Bronchial epithelial cell (primary cell): ENCODE measurements around the gene SH2D5. TPM values are rescaled to one million over a fixed set of nuclear protein-coding genes. Genes with fewer than 3 reads are reported as not detected.

ENCODE experiments used
- DNase-seq: peaks from one replicate; pipeline ENCODE4 v3.0.0-alpha.2; 2010; ENCODE audit warnings: low read depth
- FAIRE-seq: peaks from 2 replicates; lab custom pipeline; 2011; peaks lifted over from hg19 to GRCh38; lab: Jason Lieb, UNC
- H3K27me3 ChIP-seq: 2 replicates; pipeline ENCODE4 v1.5.1; 2011; ENCODE audit warnings: low read length; ENCODE audit not compliant: control insufficient read depth, insufficient read depth
- H3K36me3 ChIP-seq: 2 replicates; pipeline ENCODE4 v1.5.1; 2011; ENCODE audit warnings: low read length; ENCODE audit not compliant: control insufficient read depth, insufficient read depth
- H3K4me3 ChIP-seq: 2 replicates; pipeline ENCODE4 v1.5.1; 2011; ENCODE audit warnings: mild to moderate bottlenecking, low read depth, low read length, control low read depth
- CTCF ChIP-seq: IDR thresholded peaks from 2 replicates; pipeline ENCODE4 v1.5.1; 2011; ENCODE audit warnings: mild to moderate bottlenecking, moderate library complexity, low read length, control low read depth, inconsistent platforms; ENCODE audit not compliant: insufficient read depth, severe bottlenecking
- total RNA-seq: library from RNA; depleted of rRNA; stranded (reverse); fragments of >200 nt; gene quantifications from 2 replicates; pipeline ENCODE4 v1.2.1, GENCODE V29; 2014

SH2D5 gene
- total RNA-seq, 1 donor from 2014 or later, result 55.3 TPM

- H3K4me3 ChIP-seq, result no peak overlapping the region
- no peak for TF ChIP-seq CTCF
- DNase-seq (no peak), FAIRE-seq (no peak)
- no peaks in the 10 kb centered on the region for H3K36me3 ChIP-seq
- no peaks in the 10 kb centered on the region for H3K27me3 ChIP-seq
These were observed 47.9 kb downstream of the SH2D5 start for GRCh38 chr1:20684651-20685050.

- H3K27me3 ChIP-seq, result no peaks in the 10 kb centered on the region
- no peaks in the 10 kb centered on the region for H3K36me3 ChIP-seq
- no peak for DNase-seq
- TF ChIP-seq CTCF, result no peak
- no peak for FAIRE-seq
- H3K4me3 ChIP-seq, result no peak overlapping the region
These were observed 48.4 kb downstream of the SH2D5 start for GRCh38 chr1:20684050-20684620.

- Histone ChIP-seq H3K4me3 (no peak overlapping the region), H3K36me3 (no peaks in the 10 kb centered on the region), H3K27me3 (no peaks in the 10 kb centered on the region)
- peak; percentile 98 for FAIRE-seq
- no peak for DNase-seq
- TF ChIP-seq CTCF, result no peak
These were observed 48.9 kb downstream of the SH2D5 start for GRCh38 chr1:20683614-20684013.

GRCh38 chr1:20682571-20683236, 49.8 kb downstream of the SH2D5 start:
- Histone ChIP-seq H3K36me3 (no peaks in the 10 kb centered on the region), H3K4me3 (no peak overlapping the region), H3K27me3 (no peaks in the 10 kb centered on the region)
- FAIRE-seq, result no peak
- no peak for DNase-seq
- no peak for TF ChIP-seq CTCF

- Histone ChIP-seq H3K4me3 (no peak overlapping the region), H3K27me3 (no peaks in the 10 kb centered on the region), H3K36me3 (no peaks in the 10 kb centered on the region)
- no peak for TF ChIP-seq CTCF
- DNase-seq (no peak), FAIRE-seq (peak; percentile 85)
These were observed 50.5 kb downstream of the SH2D5 start for GRCh38 chr1:20681999-20682398.
